Ovary (tissue), 3 donors: ENCODE results near the gene ZSWIM6.

ENCODE experiments used
- CTCF ChIP-seq, 3 donors: fragments of 450-650 bp in 2 of 3; fragments of 200-600 bp in 1 of 3; IDR thresholded peaks; one replicate each; pipeline versions ENCODE4 v1.5.1 to v1.8.0; 2016 to 2022; ENCODE audit warnings: antibody characterized with exemption in 3 of 3, mild to moderate bottlenecking in 1 of 3
- POLR2A ChIP-seq: fragments of 450-650 bp; IDR thresholded peaks from one replicate; pipeline ENCODE4 v1.6.1; 2017; ENCODE audit warnings: antibody characterized with exemption, mild to moderate bottlenecking, moderate library complexity
- donor health status: DM: no; HTN: no; CAD: no.

GRCh38 chr5:61559722-61560121 lies 227.7 kb downstream of the ZSWIM6 start:
- TF ChIP-seq CTCF (IDR thresholded peaks at IDR 0.05) (no peak), POLR2A (no peak)
